WTC11 (cell line): ENCODE measurements around the gene OR2T3. TPM values are rescaled to one million over a fixed set of nuclear protein-coding genes. Genes with fewer than 3 reads are reported as not detected.
"Not testable (repeated sequence)": the region's sequence is repeated elsewhere in the genome, so short reads cannot be mapped to it uniquely, and the experiment has no call there.

Source experiments
- ATAC-seq: fragments of 200-7000 bp; cut with Tn5 transposase; 2 replicates; pipeline ENCODE4 v1.10.0; 2021; ENCODE audit warnings: mild to moderate bottlenecking, moderate library complexity
- Bru-seq: library from RNA; stranded (reverse); fragments of 400-500 nt; gene quantifications from one replicate; lab custom pipeline; 2021; lab: Mats Ljungman, UMichigan
- CTCF ChIA-PET: fragments of 300-600 bp; sonication (Branson Sonifier 250); formaldehyde crosslinking; loops from one replicate; lab custom pipeline; 2021; ENCODE audit warnings: antibody characterized with exemption; lab: Charles Lee
- POLR2A ChIA-PET: fragments of 350-600 bp; sonication (Branson Sonifier 250); formaldehyde crosslinking; loops from one replicate; lab custom pipeline; 2021; ENCODE audit warnings: antibody characterized with exemption; lab: Charles Lee
- DNase-seq: peaks from one replicate; pipeline ENCODE4 v3.0.0; 2021; ENCODE audit warnings: low spot score
- H3K27ac Mint-ChIP-seq: 2 replicates; pipeline ENCODE4 v1.8.0; 2021; ENCODE audit warnings: mixed read lengths
- H3K27me3 Mint-ChIP-seq: 2 replicates; pipeline ENCODE4 v1.8.0; 2021; ENCODE audit warnings: low read depth, mild to moderate bottlenecking, moderate library complexity, mixed read lengths
- H3K36me3 Mint-ChIP-seq: 2 replicates; pipeline ENCODE4 v1.8.0; 2021; ENCODE audit warnings: mixed read lengths
- H3K4me1 Mint-ChIP-seq: 2 replicates; pipeline ENCODE4 v1.8.0; 2022; ENCODE audit warnings: mixed read lengths
- H3K4me3 Mint-ChIP-seq: 2 replicates; pipeline ENCODE4 v1.8.0; 2021; ENCODE audit warnings: mild to moderate bottlenecking, moderate library complexity, mixed read lengths
- H3K9me3 Mint-ChIP-seq: 2 replicates; pipeline ENCODE4 v1.8.0; 2021; ENCODE audit warnings: mixed read lengths
- long read RNA-seq, 3 experiments: library from RNA in 1 of 3; library from capped mRNA in 1 of 3; library from polyadenylated mRNA in 1 of 3; unstranded in 2 of 3; stranded (forward) in 1 of 3; transcript quantifications; one replicate each; pipeline ENCODE4 v2.0.0, GENCODE V29; 2021
- total RNA-seq: library from RNA; stranded (reverse); gene quantifications from 3 replicates; pipeline ENCODE4 v1.2.3, GENCODE V29; 2021

The OR2T3 gene
- total RNA-seq = not detected in 3 replicates
- Bru-seq, nascent RNA = not detected
- long read RNA-seq, experiment 1 = 0 reads
- long read RNA-seq, experiment 2 = 0 reads
- long read RNA-seq, experiment 3 = 0 reads

GRCh38 chr1:248473051-248473450 lies at the start of gene OR2T3:
OR2T3 (plus strand) TSS chr1:248473351; CDS start chr1:248473351, 0 bp downstream.
- H3K27ac Mint-ChIP-seq, H3K4me1 Mint-ChIP-seq, ATAC-seq, DNase-seq, H3K4me3 Mint-ChIP-seq, H3K27me3 Mint-ChIP-seq, POLR2A ChIA-PET, CTCF ChIA-PET: not testable (repeated sequence)
- H3K9me3 Mint-ChIP-seq = peaks cover 61% of the 10 kb centered on the region
- H3K36me3 Mint-ChIP-seq = peaks cover 33% of the 10 kb centered on the region

GRCh38 chr1:248427526-248428191 lies 45.5 kb upstream of the OR2T3 start:
- POLR2A ChIA-PET, H3K4me3 Mint-ChIP-seq, CTCF ChIA-PET, ATAC-seq, DNase-seq, H3K4me1 Mint-ChIP-seq, H3K27ac Mint-ChIP-seq: not testable (repeated sequence)
- Mint-ChIP-seq H3K27me3 (peaks cover 11% of the 10 kb centered on the region), H3K9me3 (peaks cover 79% of the 10 kb centered on the region), H3K36me3 (peaks cover 68% of the 10 kb centered on the region)

- H3K4me1 Mint-ChIP-seq, H3K4me3 Mint-ChIP-seq, DNase-seq, H3K27ac Mint-ChIP-seq, CTCF ChIA-PET, POLR2A ChIA-PET, ATAC-seq: not testable (repeated sequence)
- Mint-ChIP-seq H3K9me3 (peaks cover 77% of the 10 kb centered on the region), H3K27me3 (peaks cover 11% of the 10 kb centered on the region), H3K36me3 (peaks cover 65% of the 10 kb centered on the region)
These were observed 45.0 kb upstream of the OR2T3 start for GRCh38 chr1:248428192-248428533.

GRCh38 chr1:248431683-248432082 lies 41.5 kb upstream of the OR2T3 start:
- H3K27ac Mint-ChIP-seq, ATAC-seq, H3K4me1 Mint-ChIP-seq, H3K4me3 Mint-ChIP-seq, POLR2A ChIA-PET, CTCF ChIA-PET, DNase-seq: not testable (repeated sequence)
- Mint-ChIP-seq H3K36me3 (peaks cover 58% of the 10 kb centered on the region), H3K9me3 (peaks cover 72% of the 10 kb centered on the region), H3K27me3 (peaks cover 11% of the 10 kb centered on the region)

- H3K4me3 Mint-ChIP-seq, H3K4me1 Mint-ChIP-seq, H3K27ac Mint-ChIP-seq, CTCF ChIA-PET, POLR2A ChIA-PET, DNase-seq, ATAC-seq: not testable (repeated sequence)
- Mint-ChIP-seq H3K27me3 (peaks cover 11% of the 10 kb centered on the region), H3K9me3 (peaks cover 67% of the 10 kb centered on the region), H3K36me3 (peaks cover 53% of the 10 kb centered on the region)
These were observed 41.0 kb upstream of the OR2T3 start for GRCh38 chr1:248432201-248432600.

- ATAC-seq, H3K27ac Mint-ChIP-seq, H3K4me3 Mint-ChIP-seq, H3K4me1 Mint-ChIP-seq, DNase-seq, POLR2A ChIA-PET, CTCF ChIA-PET: not testable (repeated sequence)
- H3K36me3 Mint-ChIP-seq = peaks cover 45% of the 10 kb centered on the region
- H3K27me3 Mint-ChIP-seq = peaks cover 11% of the 10 kb centered on the region
- peaks cover 61% of the 10 kb centered on the region for H3K9me3 Mint-ChIP-seq
These were observed 39.2 kb upstream of the OR2T3 start for GRCh38 chr1:248433811-248434415.

GRCh38 chr1:248434913-248435312 lies 38.2 kb upstream of the OR2T3 start:
- H3K4me3 Mint-ChIP-seq, DNase-seq, H3K27ac Mint-ChIP-seq, ATAC-seq, H3K4me1 Mint-ChIP-seq, POLR2A ChIA-PET, CTCF ChIA-PET: not testable (repeated sequence)
- Mint-ChIP-seq H3K9me3 (peaks cover 62% of the 10 kb centered on the region), H3K36me3 (peaks cover 46% of the 10 kb centered on the region), H3K27me3 (peaks cover 11% of the 10 kb centered on the region)

GRCh38 chr1:248436303-248436702 lies 36.8 kb upstream of the OR2T3 start:
- H3K27ac Mint-ChIP-seq, H3K4me1 Mint-ChIP-seq, H3K4me3 Mint-ChIP-seq, DNase-seq, H3K27me3 Mint-ChIP-seq, POLR2A ChIA-PET, ATAC-seq, CTCF ChIA-PET: not testable (repeated sequence)
- H3K36me3 Mint-ChIP-seq = peaks cover 38% of the 10 kb centered on the region
- peaks cover 60% of the 10 kb centered on the region for H3K9me3 Mint-ChIP-seq

GRCh38 chr1:248438668-248439067 lies 34.5 kb upstream of the OR2T3 start:
- CTCF ChIA-PET, DNase-seq, H3K27ac Mint-ChIP-seq, H3K27me3 Mint-ChIP-seq, ATAC-seq, H3K4me3 Mint-ChIP-seq, H3K4me1 Mint-ChIP-seq, POLR2A ChIA-PET: not testable (repeated sequence)
- Mint-ChIP-seq H3K9me3 (peaks cover 66% of the 10 kb centered on the region), H3K36me3 (peaks cover 36% of the 10 kb centered on the region)

- peaks cover 41% of the 10 kb centered on the region for H3K36me3 Mint-ChIP-seq
- H3K4me1 Mint-ChIP-seq, H3K4me3 Mint-ChIP-seq, DNase-seq, H3K27ac Mint-ChIP-seq, CTCF ChIA-PET, ATAC-seq, H3K27me3 Mint-ChIP-seq, POLR2A ChIA-PET: not testable (repeated sequence)
- H3K9me3 Mint-ChIP-seq = peaks cover 71% of the 10 kb centered on the region
These were observed 33.9 kb upstream of the OR2T3 start for GRCh38 chr1:248439283-248439682.

GRCh38 chr1:248442500-248443277 lies 30.5 kb upstream of the OR2T3 start:
- H3K27ac Mint-ChIP-seq, POLR2A ChIA-PET: not testable (repeated sequence)
- H3K9me3 Mint-ChIP-seq = peaks cover 80% of the 10 kb centered on the region

GRCh38 chr1:248444603-248445002 lies 28.5 kb upstream of the OR2T3 start:
- ATAC-seq, POLR2A ChIA-PET, H3K4me1 Mint-ChIP-seq, DNase-seq, H3K27ac Mint-ChIP-seq, H3K27me3 Mint-ChIP-seq, H3K4me3 Mint-ChIP-seq, CTCF ChIA-PET: not testable (repeated sequence)
- H3K36me3 Mint-ChIP-seq = peaks cover 42% of the 10 kb centered on the region
- peaks cover 72% of the 10 kb centered on the region for H3K9me3 Mint-ChIP-seq

More at GRCh38 chr1:248442500-248443277, 30.5 kb upstream of the OR2T3 start:
- H3K27me3 Mint-ChIP-seq, H3K4me3 Mint-ChIP-seq, H3K4me1 Mint-ChIP-seq, CTCF ChIA-PET, DNase-seq, ATAC-seq: not testable (repeated sequence)
- peaks cover 50% of the 10 kb centered on the region for H3K36me3 Mint-ChIP-seq
